WTC11 (cell line): ENCODE data around the gene DPYSL5.

Experiments
- CTCF ChIP-seq: fragments of 200-600 bp; IDR thresholded peaks from 2 replicates; pipeline ENCODE4 v1.8.0; 2022; ENCODE audit warnings: antibody characterized with exemption
- ELF4 ChIP-seq: sonication (generic); formaldehyde crosslinking; IDR thresholded peaks from 2 replicates; pipeline ENCODE4 v1.8.1; 2022; ENCODE audit warnings: low read depth, mild to moderate bottlenecking, moderate library complexity, missing genetic modification reagents
- ZNF121 ChIP-seq: sonication (generic); formaldehyde crosslinking; IDR thresholded peaks from 2 replicates; pipeline ENCODE4 v1.8.0; 2023; ENCODE audit warnings: missing genetic modification reagents
- TF ChIP-seq, protein P1 (sequence below): sonication (generic); formaldehyde crosslinking; IDR thresholded peaks from 2 replicates; pipeline ENCODE4 v1.8.0; 2022; ENCODE audit warnings: mild to moderate bottlenecking, missing genetic modification reagents

- TF ChIP-seq ELF4 (CRISPR knock-in tag) (no peak), CTCF (no peak), ZNF121 (CRISPR knock-in tag) (no peak)
- TF ChIP-seq, protein P1, sequence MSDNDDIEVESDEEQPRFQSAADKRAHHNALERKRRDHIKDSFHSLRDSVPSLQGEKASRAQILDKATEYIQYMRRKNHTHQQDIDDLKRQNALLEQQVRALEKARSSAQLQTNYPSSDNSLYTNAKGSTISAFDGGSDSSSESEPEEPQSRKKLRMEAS (CRISPR knock-in tag), result no peak
These were observed 87.1 kb downstream of the DPYSL5 start for GRCh38 chr2:26934985-26935384.
